K562 (cell line): ENCODE measurements around the gene HKDC1. TPM values are rescaled to one million over a fixed set of nuclear protein-coding genes. Genes with fewer than 3 reads are reported as not detected.
A peak's percentile ranks its signal among the peaks of the same experiment; 100 is the strongest.

Experiments used
- BCOR ChIP-seq: fragments of 450-650 bp; IDR thresholded peaks from 2 replicates; pipeline ENCODE4 v1.6.1; 2016
- DLX4 ChIP-seq: fragments of 250-450 bp; sonication (Bioruptor Pico); IDR thresholded peaks from 2 replicates; pipeline ENCODE4 v1.6.1; 2021; ENCODE audit warnings: mild to moderate bottlenecking
- ELF2 ChIP-seq: fragments of 250-450 bp; sonication (Bioruptor Pico); IDR thresholded peaks from 2 replicates; pipeline ENCODE4 v1.5.0; 2021; ENCODE audit warnings: mild to moderate bottlenecking
- ETV5 ChIP-seq: sonication (generic); formaldehyde crosslinking; IDR thresholded peaks from 2 replicates; pipeline ENCODE4 v1.4.0; 2020; ENCODE audit warnings: low read depth, mild to moderate bottlenecking, missing genetic modification reagents
- FOSL1 ChIP-seq: fragments of 200-800 bp; sonication (Bioruptor generic); conservative IDR thresholded peaks from 2 replicates; pipeline ENCODE4 v1.6.1; 2016; ENCODE audit warnings: missing genetic modification characterization, missing compliant biosample characterization
- FOXK2 ChIP-seq, 2 experiments: fragments of 450-650 bp; IDR thresholded peaks in 1 of 2; conservative IDR thresholded peaks in 1 of 2; 2 replicates each; pipeline ENCODE4 v1.6.1; 2016; ENCODE audit warnings: low read depth in 2 of 2, mild to moderate bottlenecking in 1 of 2
- FOXP4 ChIP-seq: sonication (generic); formaldehyde crosslinking; IDR thresholded peaks from 2 replicates; pipeline ENCODE4 v1.8.0; 2022; ENCODE audit warnings: mild to moderate bottlenecking, missing genetic modification reagents, borderline replicate concordance
- HIVEP1 ChIP-seq: fragments of 250-450 bp; sonication (Bioruptor Pico); IDR thresholded peaks from 2 replicates; pipeline ENCODE4 v1.4.0; 2020; ENCODE audit warnings: mild to moderate bottlenecking
- MEF2D ChIP-seq: conservative IDR thresholded peaks from 2 replicates; pipeline ENCODE4 v1.6.1; 2016; ENCODE audit warnings: low read depth, missing genetic modification characterization, missing compliant biosample characterization
- MTA2 ChIP-seq: fragments of 450-650 bp; IDR thresholded peaks from 2 replicates; pipeline ENCODE4 v1.6.1; 2016; ENCODE audit warnings: low read depth
- PHF20 ChIP-seq: fragments of 450-650 bp; IDR thresholded peaks from 2 replicates; pipeline ENCODE4 v1.6.1; 2018; ENCODE audit not compliant: partially characterized antibody
- PTBP1 ChIP-seq: fragments of 200-400 bp; formaldehyde crosslinking; IDR thresholded peaks from 2 replicates; pipeline ENCODE4 v1.6.1; 2017; ENCODE audit warnings: low read depth, low read length
- PYGO2 ChIP-seq: fragments of 450-650 bp; IDR thresholded peaks from 2 replicates; pipeline ENCODE4 v1.6.1; 2016; ENCODE audit warnings: mild to moderate bottlenecking, missing genetic modification characterization, moderate library complexity, missing compliant biosample characterization
- RBM22 ChIP-seq: fragments of 200-400 bp; formaldehyde crosslinking; IDR thresholded peaks from 2 replicates; pipeline ENCODE4 v1.6.1; 2018; ENCODE audit warnings: low read length, low read depth; ENCODE audit not compliant: poor library complexity, severe bottlenecking
- RCOR1 ChIP-seq, 2 experiments: IDR thresholded peaks; 2 replicates each; pipeline ENCODE4 v1.6.1; 2012; ENCODE audit warnings: low read depth in 2 of 2, low read length in 2 of 2, borderline replicate concordance in 1 of 2, improper control_type of control experiment in 1 of 2
- RNF219 ChIP-seq: fragments of 250-450 bp; sonication (Bioruptor Pico); IDR thresholded peaks from 2 replicates; pipeline ENCODE4 v1.5.0; 2022; ENCODE audit warnings: mild to moderate bottlenecking
- STAT5A ChIP-seq: IDR thresholded peaks from 2 replicates; pipeline ENCODE4 v1.6.1; 2012; ENCODE audit warnings: low read length, inconsistent platforms, borderline replicate concordance
- ZNF124 ChIP-seq: sonication (generic); formaldehyde crosslinking; IDR thresholded peaks from 2 replicates; pipeline ENCODE4 v1.8.1; 2022; ENCODE audit warnings: missing genetic modification reagents
- polyA plus RNA-seq, 8 experiments: library from polyadenylated mRNA; depleted of rRNA in 4 of 8; stranded (reverse) in 5 of 8; unstranded in 3 of 8; fragments of >200 nt; fragmentation: Nextera tagmentation in 2 of 8; fragmentation: Illumina TruSeq in 1 of 8; extraction: Ambion mirVana in 2 of 8; extraction: Trizol in 1 of 8; gene quantifications; 2 replicates each; pipeline versions ENCODE4 v1.2.1 to v1.2.3, GENCODE V29; 2011 to 2014; ENCODE audit warnings: inconsistent platforms in 1 of 8, missing spikeins in 1 of 8
- total RNA-seq, 7 experiments: library from RNA; depleted of rRNA in 6 of 7; stranded (reverse); fragments of >200 nt in 6 of 7; fragmentation: Illumina TruSeq in 2 of 7; extraction: Trizol in 2 of 7; gene quantifications; 2 replicates each; pipeline versions ENCODE4 v1.2.1 to v1.2.3, GENCODE V29; 2011 to 2021; ENCODE audit warnings: low replicate concordance in 1 of 7

Gene HKDC1
- total and polyA plus RNA-seq, 9 of the 15 experiments (the other 6 are each of a cell fraction or from before 2014, with no cell fraction given): 0.04 to 0.22 (median 0.11) TPM; not detected in 5

GRCh38 chr10:69222157-69223027, 2.3 kb downstream of the HKDC1 start (continued):
- no peak for TF ChIP-seq RNF219
- TF ChIP-seq RBM22: no peak
- TF ChIP-seq ELF2 (CRISPR knock-in tag): peak; percentile 67; the same call in 1 of the 2 replicates
- peak in 1 of 2 experiments; percentile 68; a peak in 1 of 4 replicates for TF ChIP-seq RCOR1 (IDR thresholded peaks at IDR 0.05; ENCODE audit: borderline replicate concordance in 1 of 2, low read depth in 2 of 2, low read length in 2 of 2)
- peak; percentile 93 for TF ChIP-seq FOSL1 (tag)
- no peak for TF ChIP-seq BCOR
- TF ChIP-seq PYGO2 (tag): peak; percentile 29; the same call in 1 of the 2 replicates
- no peak for TF ChIP-seq ETV5 (CRISPR knock-in tag)
- TF ChIP-seq MEF2D (tag): peak; percentile 78; the same call in 1 of the 2 replicates
- TF ChIP-seq STAT5A: peak; percentile 71; the same call in 1 of the 2 replicates
- peak; percentile 82 for TF ChIP-seq HIVEP1 (CRISPR knock-in tag)
- no peak for TF ChIP-seq PTBP1
- peak; percentile 52; the same call in 1 of the 2 replicates for TF ChIP-seq FOXP4 (CRISPR knock-in tag)
- peak; percentile 22 for TF ChIP-seq PHF20
- TF ChIP-seq DLX4 (CRISPR knock-in tag): no peak
- peak; percentile 65 to 74 for TF ChIP-seq FOXK2 (conservative IDR thresholded peaks at IDR 0.05 in 1 of 2, IDR thresholded peaks at IDR 0.05 in 1 of 2; ENCODE audit: low read depth in 2 of 2)
- peak; percentile 38; the same call in 1 of the 2 replicates for TF ChIP-seq MTA2
- no peak for TF ChIP-seq ZNF124
